IPS DF 4.7 (cell line): ENCODE data around the gene IRF2.

ENCODE experiments used
- DNase-seq: peaks from one replicate; pipeline ENCODE4 v3.0.0-alpha.2; 2013; ENCODE audit warnings: low spot score; ENCODE audit errors: extremely low read depth

Gene IRF2

DNA sequence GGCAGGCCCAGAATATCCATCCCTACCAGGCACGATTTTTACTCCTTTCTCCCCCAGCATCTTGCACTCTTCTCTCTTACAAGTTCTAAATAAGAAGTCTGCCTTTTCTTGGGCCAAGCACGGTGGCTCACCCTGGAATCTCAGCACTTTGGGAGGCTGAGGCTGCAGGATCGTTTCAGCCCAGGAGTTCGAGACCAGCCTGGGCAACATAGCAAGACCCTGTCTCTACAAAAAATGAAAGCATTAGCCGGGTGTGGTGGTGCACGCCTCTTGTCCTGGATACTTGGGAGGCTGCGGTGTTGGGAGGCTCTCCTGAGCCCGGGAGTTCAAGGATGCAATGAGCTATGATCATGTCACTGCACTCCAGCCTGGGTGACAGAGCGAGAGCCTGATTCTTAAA is 64.8 kb downstream of the IRF2 start:
- no peak for DNase-seq

GRCh38 chr4:184408684-184409081 is 65.7 kb downstream of the IRF2 start:
- DNase-seq = no peak

DNA sequence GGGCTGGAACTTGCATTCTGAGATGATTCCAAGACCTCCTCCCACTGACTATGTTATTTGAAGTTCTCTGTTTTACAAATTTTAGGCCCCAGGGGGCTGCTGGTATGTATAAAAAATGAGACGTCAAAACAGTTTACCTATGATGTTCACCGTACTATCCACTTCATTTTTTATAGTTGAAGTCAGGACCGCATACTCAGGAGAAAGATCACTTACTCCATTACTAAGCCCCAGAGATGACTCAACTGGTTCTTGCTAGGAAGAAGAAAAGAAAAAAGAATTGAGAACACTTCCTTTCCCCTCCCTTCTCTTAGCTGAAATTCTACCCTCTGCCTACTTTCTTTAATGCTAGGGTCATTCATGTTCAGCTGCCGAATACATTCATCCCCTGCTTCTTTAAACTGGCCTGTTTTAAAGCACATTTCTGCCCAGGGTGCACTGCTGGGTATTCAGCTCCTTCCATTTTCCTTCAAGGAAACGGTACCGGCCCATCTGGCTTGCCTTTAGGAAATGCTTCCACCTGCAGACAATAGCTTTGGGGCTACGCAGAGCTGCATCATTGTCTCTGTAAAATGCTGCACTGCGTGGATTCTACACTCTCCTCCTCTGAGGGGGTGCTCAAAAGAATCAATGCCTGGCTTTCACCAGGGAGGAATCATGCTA is 66.2 kb downstream of the IRF2 start:
- DNase-seq = no peak

GRCh38 chr4:184406958-184407391 is 67.4 kb downstream of the IRF2 start:
- no peak for DNase-seq

- no peak for DNase-seq
Observed at GRCh38 chr4:184404047-184404446, 70.3 kb downstream of the IRF2 start.

DNA sequence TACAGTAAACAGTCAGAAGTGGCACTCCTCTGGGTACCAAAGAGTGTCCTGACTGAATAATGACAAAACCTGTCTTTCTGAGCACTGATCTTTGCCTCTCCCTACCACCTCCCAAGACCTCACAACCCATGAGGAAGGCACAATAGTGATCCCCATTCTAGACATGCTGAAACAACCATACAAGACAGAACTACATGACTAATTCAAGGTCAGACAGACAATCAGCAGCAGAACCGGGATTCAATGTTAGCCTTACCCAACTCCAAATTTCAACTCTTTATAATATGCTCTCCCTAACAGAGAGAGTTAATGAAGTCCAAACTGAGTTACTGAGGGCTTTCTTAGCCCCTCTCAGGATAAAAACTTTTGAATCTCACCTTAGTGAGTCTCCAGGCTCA is 71.0 kb downstream of the IRF2 start:
- no peak for DNase-seq

DNA sequence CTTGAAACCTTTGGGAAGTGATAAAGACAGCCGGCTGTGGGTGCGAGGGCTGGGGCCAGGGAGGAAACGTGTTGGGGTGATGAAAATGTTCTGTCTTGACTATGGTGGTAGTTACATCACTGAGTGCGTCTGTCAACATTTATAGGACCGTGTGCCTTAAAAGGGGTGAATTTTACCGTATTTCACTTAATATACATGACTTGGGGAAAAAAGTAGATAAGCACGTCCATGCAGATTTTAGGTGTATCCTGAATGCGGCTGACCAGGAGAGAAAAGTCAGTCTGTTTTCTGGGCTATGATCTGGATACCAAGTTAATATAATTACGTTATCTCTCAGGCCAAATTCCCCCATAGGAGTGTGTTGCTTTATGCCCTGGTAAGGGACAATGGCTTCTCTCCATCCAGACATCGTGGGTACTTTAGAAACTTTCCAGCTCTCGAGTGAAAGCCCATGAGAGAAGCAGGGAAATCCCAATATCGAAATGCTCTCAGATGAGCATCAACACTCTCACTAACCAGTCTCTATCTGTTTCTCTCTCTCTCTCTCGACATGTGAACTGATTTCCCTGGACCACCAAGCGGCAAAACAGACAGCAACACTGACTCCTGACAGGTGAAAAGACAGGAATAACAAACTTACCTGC is 71.5 kb downstream of the IRF2 start:
- no peak for DNase-seq

DNA sequence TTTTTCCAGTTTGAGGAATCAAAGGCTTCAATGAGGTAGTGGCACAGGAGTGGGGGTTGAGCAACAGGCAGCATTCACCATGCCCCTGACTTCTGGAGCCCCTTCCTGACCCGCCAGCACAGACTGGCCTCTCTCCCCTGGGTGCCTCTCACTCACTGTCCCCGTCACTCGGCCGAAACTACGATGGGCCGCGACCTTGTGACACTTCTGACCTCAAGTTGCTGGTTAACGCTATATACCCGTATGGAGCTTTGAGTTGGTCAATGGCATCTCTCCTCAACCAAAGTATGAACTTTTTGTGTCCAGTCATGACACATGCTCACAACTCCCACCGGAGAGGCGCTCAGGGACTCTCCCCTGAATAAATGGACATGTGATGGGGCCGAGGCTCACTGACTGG is 72.1 kb downstream of the IRF2 start:
- no peak for DNase-seq

DNA sequence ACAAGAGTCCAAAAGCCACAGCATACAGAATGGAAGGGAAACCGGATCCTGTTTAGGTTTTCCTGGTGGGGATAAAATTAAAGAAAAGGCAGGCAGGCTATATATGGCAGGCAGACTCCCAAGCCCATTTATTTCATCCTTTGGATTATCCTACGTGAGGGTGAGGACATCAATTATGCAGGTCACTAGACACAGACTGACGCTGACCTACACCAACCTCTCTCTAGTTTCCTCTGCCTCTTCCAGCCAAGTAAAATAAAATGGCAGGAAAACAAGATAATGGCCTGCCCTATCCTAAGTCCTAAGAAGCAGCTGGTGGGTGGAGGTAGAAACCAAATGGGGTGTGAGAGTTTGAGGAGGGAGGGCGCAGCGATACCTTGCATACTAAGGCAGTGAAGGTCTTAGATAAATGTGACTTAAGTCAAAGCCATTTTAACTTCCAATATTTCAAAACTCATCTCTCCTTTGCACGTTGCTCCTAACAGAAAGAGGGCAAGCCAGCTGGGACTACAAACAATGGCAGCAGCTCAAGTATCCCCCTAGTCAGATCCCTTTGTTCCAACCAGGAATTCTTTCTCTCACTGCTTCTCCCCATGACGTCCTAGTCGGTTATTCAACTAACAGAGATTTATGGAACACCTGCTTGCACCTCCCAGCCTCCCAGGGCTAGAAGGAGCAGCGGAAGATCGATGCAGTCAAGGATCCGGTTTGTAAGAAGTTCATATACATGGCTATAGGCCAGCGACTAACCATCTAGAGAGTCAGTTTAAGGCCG is 72.8 kb downstream of the IRF2 start:
- DNase-seq = no peak

DNA sequence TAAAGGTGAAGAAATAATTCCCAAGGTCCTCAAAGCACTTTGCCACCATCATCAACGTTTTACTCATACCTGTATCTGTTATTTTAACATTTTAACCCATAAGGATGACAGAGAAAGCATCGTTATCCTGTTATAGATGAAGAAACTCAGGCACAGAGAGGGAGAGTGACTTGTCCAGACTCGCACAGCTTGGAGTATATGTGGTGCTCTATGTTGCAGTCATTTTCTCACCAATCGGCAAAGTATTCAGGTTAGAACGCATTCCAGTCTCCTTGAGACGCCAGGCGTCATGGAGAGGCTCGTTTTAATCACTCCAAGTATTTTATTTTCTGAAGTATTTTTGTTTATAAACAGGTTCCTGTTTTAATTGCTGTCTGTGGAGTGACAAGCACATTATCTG is 73.5 kb downstream of the IRF2 start:
- DNase-seq = no peak

GRCh38 chr4:184400375-184400870 is 73.9 kb downstream of the IRF2 start:
- DNase-seq = no peak

DNA sequence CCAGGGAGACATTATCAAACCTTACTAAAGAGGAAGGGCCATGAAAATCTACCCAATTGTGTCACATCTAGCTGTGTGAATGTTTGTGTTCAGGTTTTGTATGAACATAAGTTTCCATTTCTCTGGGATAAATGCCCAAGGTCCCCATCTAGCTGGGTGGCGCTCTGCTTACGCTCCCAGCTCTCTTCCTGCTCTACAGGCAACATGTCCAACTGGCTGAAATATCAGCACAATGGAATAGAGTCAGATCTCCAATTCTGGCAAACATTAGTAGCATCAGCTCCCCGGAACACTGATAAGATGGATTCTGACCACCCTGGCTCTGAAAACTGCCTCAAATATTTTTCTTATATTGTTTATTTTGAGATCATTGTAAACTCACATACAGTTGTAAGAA is 74.8 kb downstream of the IRF2 start:
- DNase-seq = no peak

DNA sequence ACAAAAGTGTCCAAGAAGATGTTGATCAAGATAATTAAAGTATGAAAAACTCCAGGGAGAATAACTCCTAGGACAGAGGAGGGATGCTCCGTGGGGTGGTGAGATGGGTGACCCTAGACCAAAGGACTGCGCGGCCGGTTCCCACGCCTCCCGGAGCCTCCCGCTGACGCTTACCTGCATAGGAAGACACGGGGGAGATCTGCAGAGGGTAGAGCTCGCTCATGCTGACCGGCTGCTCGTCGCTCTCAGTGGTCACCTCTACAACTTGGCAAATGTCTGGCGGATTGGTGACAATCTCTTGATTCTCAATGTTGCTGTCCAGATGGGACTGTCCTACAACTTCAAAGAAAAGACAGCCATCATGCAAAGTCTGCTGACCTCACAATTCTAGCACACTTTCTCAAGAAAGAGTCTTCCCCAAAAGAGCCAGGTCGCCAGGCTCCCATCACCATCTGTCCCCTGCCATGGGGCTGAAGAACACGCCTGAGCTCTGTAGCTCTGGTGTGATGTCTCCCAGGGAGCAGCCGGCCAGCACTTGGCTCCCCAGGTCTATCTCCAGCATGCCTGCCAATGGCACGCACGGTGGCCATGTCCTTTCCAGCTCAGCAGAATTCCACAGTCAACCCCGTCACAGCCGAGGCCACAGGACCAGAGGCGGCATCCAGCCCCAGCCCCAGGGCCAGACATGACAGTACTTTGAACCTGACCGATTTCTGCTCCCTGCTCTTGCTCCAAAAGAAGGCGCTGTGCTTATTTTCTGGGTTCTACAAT is 75.4 kb downstream of the IRF2 start:
- DNase-seq = no peak

DNA sequence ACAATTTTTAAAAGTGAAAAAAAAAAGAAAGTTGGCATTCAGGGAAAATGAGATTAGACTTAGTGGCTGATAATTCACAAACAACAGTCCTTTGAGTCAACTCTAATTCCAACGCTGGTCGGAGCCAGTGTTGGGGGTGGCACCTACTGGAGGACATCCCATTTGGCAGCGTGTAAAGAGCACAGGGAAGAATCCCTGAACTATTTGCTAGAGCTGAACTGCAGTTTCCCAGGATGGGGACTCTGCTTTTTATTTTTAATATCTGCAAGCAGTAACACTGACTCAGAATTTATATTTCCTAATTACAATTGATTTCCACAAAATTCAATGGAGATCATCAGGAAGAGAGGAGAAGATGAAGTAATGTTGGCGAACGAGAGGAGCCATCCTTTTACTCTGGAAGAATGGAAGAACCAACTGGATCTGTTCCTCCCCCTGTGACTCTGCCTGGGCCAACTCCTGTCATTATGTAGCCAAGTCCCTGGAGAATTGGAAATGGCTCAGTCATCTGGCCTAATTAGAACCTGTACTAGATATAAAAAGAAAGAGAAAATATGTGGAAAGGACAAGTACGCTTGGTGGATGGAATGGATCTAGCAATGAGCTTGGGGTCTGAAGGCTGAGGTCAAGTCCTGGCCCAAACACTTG is 76.7 kb downstream of the IRF2 start:
- no peak for DNase-seq

DNA sequence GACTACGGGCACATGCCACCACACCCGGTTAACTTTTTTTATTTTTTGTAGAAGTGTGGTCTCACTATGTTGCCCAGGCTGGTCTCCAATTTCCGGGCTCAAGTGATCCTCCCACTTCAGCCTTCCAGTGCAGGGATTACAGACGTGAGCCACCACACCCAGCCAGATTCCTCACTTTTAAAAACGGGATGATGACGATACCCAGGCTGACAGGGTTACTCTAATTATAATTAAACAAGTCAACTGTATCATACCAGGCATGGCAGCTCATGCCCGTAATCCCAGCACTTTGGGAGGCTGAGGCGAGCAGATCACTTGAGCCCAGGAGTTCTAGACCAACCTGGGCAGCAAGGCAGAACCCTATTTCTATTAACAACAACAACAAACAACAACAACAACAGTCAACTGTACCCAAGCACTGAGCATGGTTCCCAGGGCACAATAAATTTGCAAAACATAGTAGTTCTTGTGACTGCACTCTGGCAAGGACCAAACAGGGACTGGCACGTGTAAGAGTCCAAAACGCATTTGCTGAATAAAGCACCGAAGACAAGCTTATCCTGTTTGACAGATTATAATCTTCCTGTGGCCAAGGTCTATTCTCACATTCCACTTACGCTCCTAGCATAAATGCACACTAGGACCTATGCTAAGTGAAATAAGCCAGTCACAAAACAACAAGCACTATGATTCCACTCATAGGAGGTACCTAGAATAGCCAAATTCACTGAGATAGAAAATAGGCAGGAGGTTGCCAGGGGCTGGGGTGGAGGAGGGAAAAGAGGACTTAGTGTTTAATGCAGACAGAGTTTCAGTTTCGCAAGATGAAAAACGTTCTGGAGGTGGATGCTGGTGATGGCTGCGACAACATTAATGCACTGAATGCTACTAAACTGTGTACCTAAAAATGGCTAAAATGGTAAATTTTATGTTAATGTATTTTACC is 77.5 kb downstream of the IRF2 start:
- no peak for DNase-seq

DNA sequence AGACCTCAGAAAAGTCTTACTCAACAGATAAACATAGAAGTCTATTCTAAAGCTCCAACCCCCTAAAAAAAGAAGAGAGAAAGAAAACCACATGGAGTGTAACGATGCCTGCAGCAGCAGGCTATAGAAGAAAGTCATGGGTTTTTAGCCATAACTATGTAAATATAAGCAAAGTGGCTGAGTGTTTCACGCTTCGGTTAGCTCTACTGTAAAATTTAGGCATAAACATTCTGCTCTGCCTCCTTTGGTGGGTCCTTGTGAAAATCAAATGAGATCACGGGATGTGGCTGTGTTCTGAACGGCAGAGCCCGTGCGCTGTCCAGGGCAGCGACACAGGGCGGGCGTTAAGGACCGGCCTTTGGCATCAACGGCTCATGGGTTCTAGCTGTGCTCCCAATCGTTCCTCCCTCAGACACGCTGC is 78.4 kb downstream of the IRF2 start:
- DNase-seq = no peak

DNA sequence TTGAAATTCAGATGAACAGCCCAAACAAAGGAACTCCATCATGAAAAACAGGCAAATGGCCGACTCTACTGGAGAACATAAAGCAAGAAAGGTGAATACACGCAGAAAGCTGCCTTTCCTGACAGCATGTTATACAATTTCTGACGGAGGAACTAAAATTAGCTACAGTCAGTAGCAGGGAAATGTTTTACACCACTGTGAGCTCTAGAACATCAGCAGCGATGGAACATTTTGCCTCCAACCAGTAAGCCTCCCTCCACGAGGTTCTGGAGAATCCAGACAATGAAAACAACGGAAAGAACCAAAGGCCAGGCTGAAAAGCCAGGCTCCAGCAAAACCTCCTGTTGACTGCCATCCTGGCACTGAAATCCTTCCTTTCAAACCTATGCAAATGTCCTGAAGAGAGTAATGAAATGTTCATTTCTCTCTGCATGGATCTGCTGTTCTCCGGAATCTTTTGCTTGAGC is 78.9 kb downstream of the IRF2 start:
- DNase-seq = no peak

- no peak for DNase-seq
Observed at GRCh38 chr4:184392748-184393559, 81.4 kb downstream of the IRF2 start.

DNA sequence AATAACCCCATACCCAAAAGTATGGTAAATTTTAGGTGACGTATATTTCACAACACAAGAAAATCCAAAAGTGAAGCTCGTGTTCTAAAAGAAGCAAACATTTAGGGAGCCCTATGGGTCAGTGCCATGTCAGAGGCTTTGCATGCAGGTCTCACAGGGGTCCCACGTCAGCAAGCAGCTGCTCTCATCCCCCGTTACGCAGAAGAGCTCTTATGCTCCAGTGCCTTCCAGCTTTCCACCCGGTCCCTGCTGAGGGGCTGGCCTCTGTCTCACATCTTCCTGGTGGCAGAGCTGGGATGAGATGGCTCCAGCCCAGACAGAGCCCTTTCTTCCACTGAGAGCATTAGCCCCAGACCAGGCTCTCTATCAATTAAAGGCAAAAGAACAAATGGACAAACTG is 82.0 kb downstream of the IRF2 start:
- DNase-seq = no peak
